22Rv1 (cell line): Measurements from ENCODE around the gene ZC3H13.

ENCODE experiments used
- CTCF ChIP-seq: fragments of 450-650 bp; IDR thresholded peaks from 2 replicates; pipeline ENCODE4 v1.5.1; 2017; ENCODE audit warnings: mild to moderate bottlenecking
- ZFX ChIP-seq: fragments of 450-650 bp; IDR thresholded peaks from 2 replicates; pipeline ENCODE4 v1.6.1; 2017; ENCODE audit warnings: antibody characterized with exemption, borderline replicate concordance

- TF ChIP-seq CTCF = no peak
- TF ChIP-seq ZFX = no peak
Observed at GRCh38 chr13:45936621-45937020, 115.9 kb downstream of the ZC3H13 start.
